ENCODE results near the gene TASP1. TPM values are rescaled to one million over a fixed set of nuclear protein-coding genes. Genes with fewer than 3 reads are reported as not detected.

TASP1 gene
- total and polyA plus RNA-seq, 4 donors = 2.5 to 10.0 (median 4.7) TPM

DNA sequence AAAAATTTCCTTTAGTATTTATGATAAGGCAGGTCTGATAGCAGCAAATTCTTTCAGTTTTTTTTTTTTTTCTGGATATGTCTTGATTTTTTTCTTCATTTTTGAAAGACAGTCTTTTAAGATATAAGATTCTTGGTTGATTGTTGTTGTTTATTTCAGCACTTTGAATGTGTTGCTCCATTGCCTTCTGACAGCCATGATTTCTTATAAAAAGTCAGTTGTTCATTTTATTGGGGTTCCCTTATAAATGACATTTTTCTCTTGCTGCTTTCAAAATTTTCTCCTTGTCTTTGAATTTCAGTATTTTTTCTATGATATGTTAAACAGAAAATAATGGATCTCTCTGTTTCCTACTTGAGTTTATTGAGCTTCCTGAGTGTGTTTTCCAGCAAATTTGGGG is 265.3 kb downstream of the TASP1 start:
- H3K9me3 ChIP-seq (ENCODE audit: control insufficient read depth in 4 of 4, low read length in 3 of 4) = no peaks in the 10 kb centered on the region
- TF ChIP-seq YY1 (IDR thresholded peaks at IDR 0.05) = no peak
- no peak for TF ChIP-seq EGR1 (IDR thresholded peaks at IDR 0.05; ENCODE audit: low read depth in 2 of 2)
- no peak for TF ChIP-seq HNF4A (conservative IDR thresholded peaks at IDR 0.05)
- TF ChIP-seq JUND (IDR thresholded peaks at IDR 0.05) = no peak
- TF ChIP-seq, protein P1, sequence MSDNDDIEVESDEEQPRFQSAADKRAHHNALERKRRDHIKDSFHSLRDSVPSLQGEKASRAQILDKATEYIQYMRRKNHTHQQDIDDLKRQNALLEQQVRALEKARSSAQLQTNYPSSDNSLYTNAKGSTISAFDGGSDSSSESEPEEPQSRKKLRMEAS (IDR thresholded peaks at IDR 0.05) = no peak
- no peak for TF ChIP-seq RXRA (IDR thresholded peaks at IDR 0.05)
- TF ChIP-seq, protein P2, sequence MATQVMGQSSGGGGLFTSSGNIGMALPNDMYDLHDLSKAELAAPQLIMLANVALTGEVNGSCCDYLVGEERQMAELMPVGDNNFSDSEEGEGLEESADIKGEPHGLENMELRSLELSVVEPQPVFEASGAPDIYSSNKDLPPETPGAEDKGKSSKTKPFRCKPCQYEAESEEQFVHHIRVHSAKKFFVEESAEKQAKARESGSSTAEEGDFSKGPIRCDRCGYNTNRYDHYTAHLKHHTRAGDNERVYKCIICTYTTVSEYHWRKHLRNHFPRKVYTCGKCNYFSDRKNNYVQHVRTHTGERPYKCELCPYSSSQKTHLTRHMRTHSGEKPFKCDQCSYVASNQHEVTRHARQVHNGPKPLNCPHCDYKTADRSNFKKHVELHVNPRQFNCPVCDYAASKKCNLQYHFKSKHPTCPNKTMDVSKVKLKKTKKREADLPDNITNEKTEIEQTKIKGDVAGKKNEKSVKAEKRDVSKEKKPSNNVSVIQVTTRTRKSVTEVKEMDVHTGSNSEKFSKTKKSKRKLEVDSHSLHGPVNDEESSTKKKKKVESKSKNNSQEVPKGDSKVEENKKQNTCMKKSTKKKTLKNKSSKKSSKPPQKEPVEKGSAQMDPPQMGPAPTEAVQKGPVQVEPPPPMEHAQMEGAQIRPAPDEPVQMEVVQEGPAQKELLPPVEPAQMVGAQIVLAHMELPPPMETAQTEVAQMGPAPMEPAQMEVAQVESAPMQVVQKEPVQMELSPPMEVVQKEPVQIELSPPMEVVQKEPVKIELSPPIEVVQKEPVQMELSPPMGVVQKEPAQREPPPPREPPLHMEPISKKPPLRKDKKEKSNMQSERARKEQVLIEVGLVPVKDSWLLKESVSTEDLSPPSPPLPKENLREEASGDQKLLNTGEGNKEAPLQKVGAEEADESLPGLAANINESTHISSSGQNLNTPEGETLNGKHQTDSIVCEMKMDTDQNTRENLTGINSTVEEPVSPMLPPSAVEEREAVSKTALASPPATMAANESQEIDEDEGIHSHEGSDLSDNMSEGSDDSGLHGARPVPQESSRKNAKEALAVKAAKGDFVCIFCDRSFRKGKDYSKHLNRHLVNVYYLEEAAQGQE (IDR thresholded peaks at IDR 0.05) = no peak
- no peak for TF ChIP-seq FOXA1 (IDR thresholded peaks at IDR 0.05)
- TF ChIP-seq FOXA2 (IDR thresholded peaks at IDR 0.05) = no peak
- no peak overlapping the region for H3K27ac ChIP-seq (ENCODE audit: low read depth in 1 of 2, low read length in 2 of 2)
- no peak for DNase-seq (ENCODE audit: low spot score)
- no peaks in the 10 kb centered on the region for H3K36me3 ChIP-seq (ENCODE audit: control insufficient read depth in 4 of 4, insufficient read depth in 3 of 4, low read depth in 1 of 4, low read length in 3 of 4)
- no peaks in the 10 kb centered on the region for H3K27me3 ChIP-seq (ENCODE audit: control insufficient read depth in 4 of 4, insufficient read depth in 4 of 4, low read length in 3 of 4)
- H3K4me1 ChIP-seq (ENCODE audit: control insufficient read depth in 4 of 4, insufficient read depth in 4 of 4, low read length in 3 of 4) = no peaks in the 10 kb centered on the region
- no peak overlapping the region for H3K9ac ChIP-seq (ENCODE audit: low read depth in 1 of 2, low read length in 2 of 2)
- no peak overlapping the region for H3K4me3 ChIP-seq (ENCODE audit: low read depth in 1 of 3, low read length in 3 of 3)

- Histone ChIP-seq H3K27ac (ENCODE audit: low read depth in 1 of 2, low read length in 2 of 2) (no peak overlapping the region), H3K4me1 (ENCODE audit: control insufficient read depth in 4 of 4, insufficient read depth in 4 of 4, low read length in 3 of 4) (no peaks in the 10 kb centered on the region), H3K9ac (ENCODE audit: low read depth in 1 of 2, low read length in 2 of 2) (no peak overlapping the region), H3K27me3 (ENCODE audit: control insufficient read depth in 4 of 4, insufficient read depth in 4 of 4, low read length in 3 of 4) (no peaks in the 10 kb centered on the region), H3K36me3 (ENCODE audit: control insufficient read depth in 4 of 4, insufficient read depth in 3 of 4, low read depth in 1 of 4, low read length in 3 of 4) (no peaks in the 10 kb centered on the region), H3K9me3 (ENCODE audit: control insufficient read depth in 4 of 4, low read length in 3 of 4) (no peaks in the 10 kb centered on the region), H3K4me3 (ENCODE audit: low read depth in 1 of 3, low read length in 3 of 3) (no peak overlapping the region)
- TF ChIP-seq EGR1 (IDR thresholded peaks at IDR 0.05; ENCODE audit: low read depth in 2 of 2) = no peak
- TF ChIP-seq, protein P1 (IDR thresholded peaks at IDR 0.05) = no peak
- TF ChIP-seq JUND (IDR thresholded peaks at IDR 0.05) = no peak
- TF ChIP-seq FOXA1 (IDR thresholded peaks at IDR 0.05) = no peak
- no peak for TF ChIP-seq YY1 (IDR thresholded peaks at IDR 0.05)
- no peak for TF ChIP-seq SP1 (IDR thresholded peaks at IDR 0.05)
- no peak for TF ChIP-seq HNF4A (conservative IDR thresholded peaks at IDR 0.05)
- no peak for TF ChIP-seq TAF1 (conservative IDR thresholded peaks at IDR 0.05)
- no peak for TF ChIP-seq RXRA (IDR thresholded peaks at IDR 0.05)
- no peak for TF ChIP-seq HNF4G (IDR thresholded peaks at IDR 0.05)
- TF ChIP-seq GABPA (IDR thresholded peaks at IDR 0.05 in 1 of 2, conservative IDR thresholded peaks at IDR 0.05 in 1 of 2) = no peak
- TF ChIP-seq, protein P3, sequence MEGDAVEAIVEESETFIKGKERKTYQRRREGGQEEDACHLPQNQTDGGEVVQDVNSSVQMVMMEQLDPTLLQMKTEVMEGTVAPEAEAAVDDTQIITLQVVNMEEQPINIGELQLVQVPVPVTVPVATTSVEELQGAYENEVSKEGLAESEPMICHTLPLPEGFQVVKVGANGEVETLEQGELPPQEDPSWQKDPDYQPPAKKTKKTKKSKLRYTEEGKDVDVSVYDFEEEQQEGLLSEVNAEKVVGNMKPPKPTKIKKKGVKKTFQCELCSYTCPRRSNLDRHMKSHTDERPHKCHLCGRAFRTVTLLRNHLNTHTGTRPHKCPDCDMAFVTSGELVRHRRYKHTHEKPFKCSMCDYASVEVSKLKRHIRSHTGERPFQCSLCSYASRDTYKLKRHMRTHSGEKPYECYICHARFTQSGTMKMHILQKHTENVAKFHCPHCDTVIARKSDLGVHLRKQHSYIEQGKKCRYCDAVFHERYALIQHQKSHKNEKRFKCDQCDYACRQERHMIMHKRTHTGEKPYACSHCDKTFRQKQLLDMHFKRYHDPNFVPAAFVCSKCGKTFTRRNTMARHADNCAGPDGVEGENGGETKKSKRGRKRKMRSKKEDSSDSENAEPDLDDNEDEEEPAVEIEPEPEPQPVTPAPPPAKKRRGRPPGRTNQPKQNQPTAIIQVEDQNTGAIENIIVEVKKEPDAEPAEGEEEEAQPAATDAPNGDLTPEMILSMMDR (IDR thresholded peaks at IDR 0.05; ENCODE audit: low read depth, low read length, missing input control) = no peak
- no peak for TF ChIP-seq ZBTB33 (IDR thresholded peaks at IDR 0.05)
- TF ChIP-seq FOXA2 (IDR thresholded peaks at IDR 0.05) = no peak
- DNase-seq (ENCODE audit: low spot score) = no peak
- WGBS = 93% methylated on average over 6 of the region's 6 CpGs
Observed at GRCh38 chr20:13364278-13365170, 274.2 kb downstream of the TASP1 start.
